HG03432 (cell line): ENCODE data around the gene THRAP3.
"Not testable (repeated sequence)": the region's sequence is repeated elsewhere in the genome, so short reads cannot be mapped to it uniquely, and the experiment has no call there.

ENCODE experiments used
- ATAC-seq: cut with Tn5 transposase; IDR thresholded peaks from one replicate; pipeline ENCODE4 v1.9.1; 2021; ENCODE audit warnings: mild to moderate bottlenecking, moderate library complexity; ENCODE audit not compliant: unreplicated experiment

Gene THRAP3

GRCh38 chr1:36248250-36248894 lies 24.1 kb downstream of the THRAP3 start:
- ATAC-seq = no peak

GRCh38 chr1:36251794-36252481 lies 27.7 kb downstream of the THRAP3 start:
- no peak for ATAC-seq

- ATAC-seq = not testable (repeated sequence)
Measured at GRCh38 chr1:36252482-36252824, 28.2 kb downstream of the THRAP3 start.

GRCh38 chr1:36253161-36253862 lies 29.1 kb downstream of the THRAP3 start:
- ATAC-seq = no peak

- ATAC-seq = no peak
Measured at GRCh38 chr1:36256558-36257374, 32.5 kb downstream of the THRAP3 start.

- peak; percentile 72 for ATAC-seq
Measured at GRCh38 chr1:36257375-36257767, 33.1 kb downstream of the THRAP3 start.

- ATAC-seq = no peak
Measured at GRCh38 chr1:36258960-36259344, 34.7 kb downstream of the THRAP3 start.

- no peak for ATAC-seq
Measured at GRCh38 chr1:36268981-36269380, 44.7 kb downstream of the THRAP3 start.

GRCh38 chr1:36269408-36269838 lies 45.2 kb downstream of the THRAP3 start:
- no peak for ATAC-seq

- no peak for ATAC-seq
Measured at GRCh38 chr1:36273024-36273423, 48.8 kb downstream of the THRAP3 start.

GRCh38 chr1:36274201-36274600 lies 50.0 kb downstream of the THRAP3 start:
- ATAC-seq = no peak

GRCh38 chr1:36276688-36277087 lies 52.4 kb downstream of the THRAP3 start:
- ATAC-seq = no peak

- no peak for ATAC-seq
Measured at GRCh38 chr1:36279110-36279788, 55.0 kb downstream of the THRAP3 start.

GRCh38 chr1:36279789-36280296 lies 55.6 kb downstream of the THRAP3 start:
- ATAC-seq = no peak

- ATAC-seq = no peak
Measured at GRCh38 chr1:36284061-36284460, 59.8 kb downstream of the THRAP3 start.

GRCh38 chr1:36284517-36284916 lies 60.3 kb downstream of the THRAP3 start:
- no peak for ATAC-seq

GRCh38 chr1:36285443-36286101 lies 61.3 kb downstream of the THRAP3 start:
- no peak for ATAC-seq

GRCh38 chr1:36286802-36287201 lies 62.6 kb downstream of the THRAP3 start:
- ATAC-seq = no peak

- no peak for ATAC-seq
Measured at GRCh38 chr1:36287595-36287994, 63.4 kb downstream of the THRAP3 start.

- no peak for ATAC-seq
Measured at GRCh38 chr1:36295390-36295789, 71.1 kb downstream of the THRAP3 start.
